Hematopoietic multipotent progenitor cell treated with erythropoietin and hydrocortisone succinate and interleukin-3 and kit ligand, for 6 days (in vitro differentiated cells): Measurements from ENCODE around the gene TRNP1.
"Not testable (repeated sequence)": the region's sequence is repeated elsewhere in the genome, so short reads cannot be mapped to it uniquely, and the experiment has no call there.

Source experiments
- DNase-seq: peaks from one replicate; pipeline ENCODE4 v3.0.0-alpha.2; 2015

TRNP1 gene

DNA sequence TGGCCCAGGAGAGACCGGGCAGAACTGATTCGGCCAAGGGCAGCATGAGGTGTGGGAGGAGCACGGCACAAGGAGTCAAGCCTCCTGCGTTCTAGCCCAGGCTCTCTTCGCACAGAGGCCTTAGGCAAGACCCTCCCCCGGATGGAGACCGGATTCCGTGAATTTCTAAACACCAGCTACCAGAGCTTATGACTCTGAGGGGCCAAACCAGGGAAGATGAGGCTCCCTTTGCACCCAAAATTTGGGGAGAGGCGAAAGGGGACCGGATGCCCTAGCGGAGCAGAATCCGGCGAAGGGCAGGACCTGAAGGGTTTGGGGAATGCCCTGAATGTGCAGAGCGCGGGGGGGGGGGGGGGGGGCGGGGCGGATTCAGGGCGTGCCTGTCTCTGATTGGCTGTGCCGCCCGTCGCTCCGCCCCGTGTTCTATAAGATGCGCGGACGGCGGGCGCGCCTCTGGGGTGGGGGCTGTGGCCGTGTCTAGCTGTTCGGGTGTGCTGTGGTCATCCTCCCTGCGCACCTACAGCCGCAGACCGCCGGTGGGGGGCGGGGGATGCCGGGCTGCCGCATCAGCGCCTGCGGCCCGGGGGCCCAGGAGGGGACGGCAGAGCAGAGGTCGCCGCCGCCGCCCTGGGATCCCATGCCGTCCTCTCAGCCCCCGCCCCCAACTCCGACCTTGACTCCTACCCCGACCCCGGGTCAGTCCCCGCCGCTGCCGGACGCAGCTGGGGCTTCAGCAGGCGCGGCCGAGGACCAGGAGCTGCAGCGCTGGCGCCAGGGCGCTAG, at the start of gene TRNP1:
TRNP1 (plus strand) TSS at position 456 of the 783 bp plus-strand sequence; CDS start at position 551, 95 bp downstream.
- peak; percentile 81 for DNase-seq

DNA sequence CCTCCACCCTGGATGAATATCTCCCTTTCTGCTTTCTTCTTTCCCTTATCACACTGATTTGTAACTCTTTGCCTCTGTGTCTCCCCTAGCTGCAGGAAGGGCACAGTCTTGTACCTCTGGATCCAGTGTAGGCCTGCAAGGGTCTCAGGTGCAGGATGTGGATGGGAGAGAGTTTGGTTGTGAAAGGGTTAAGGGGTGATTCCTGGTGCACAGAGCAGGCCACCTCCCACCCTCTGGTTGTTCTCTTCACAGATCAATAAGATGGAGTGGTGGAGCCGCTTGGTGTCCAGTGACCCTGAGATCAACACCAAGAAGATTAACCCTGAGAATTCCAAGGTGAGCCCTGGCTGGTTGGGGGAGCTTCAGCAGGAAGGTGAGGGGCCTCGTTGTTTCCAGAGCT, 48.4 kb upstream of the TRNP1 start:
- no peak for DNase-seq

DNA sequence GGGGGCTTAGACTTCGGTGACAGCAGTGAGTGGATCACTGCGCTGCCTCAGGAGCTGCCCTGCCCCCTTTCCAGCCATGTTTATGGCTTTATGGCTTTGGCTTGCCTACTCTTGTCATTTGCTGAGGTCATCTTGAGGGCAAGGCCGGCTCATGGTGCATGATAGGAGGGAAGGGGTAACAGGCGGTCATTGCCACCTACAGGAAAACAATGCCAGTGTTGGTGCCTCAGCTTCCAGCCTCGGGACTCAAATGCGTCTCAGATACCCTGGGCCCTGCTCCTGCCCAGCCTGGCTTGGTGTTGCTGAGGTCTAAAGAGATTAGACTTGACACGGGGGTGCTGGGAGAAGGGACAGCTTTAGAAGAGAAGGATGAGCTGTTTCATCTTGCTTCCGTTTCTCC, 47.8 kb upstream of the TRNP1 start:
- no peak for DNase-seq

- no peak for DNase-seq
These were observed 47.2 kb upstream of the TRNP1 start for GRCh38 chr1:26946270-26946669.

- not testable (repeated sequence) for DNase-seq
These were observed 44.8 kb upstream of the TRNP1 start for GRCh38 chr1:26948725-26949057.

GRCh38 chr1:26949266-26949925, 44.1 kb upstream of the TRNP1 start:
- no peak for DNase-seq

DNA sequence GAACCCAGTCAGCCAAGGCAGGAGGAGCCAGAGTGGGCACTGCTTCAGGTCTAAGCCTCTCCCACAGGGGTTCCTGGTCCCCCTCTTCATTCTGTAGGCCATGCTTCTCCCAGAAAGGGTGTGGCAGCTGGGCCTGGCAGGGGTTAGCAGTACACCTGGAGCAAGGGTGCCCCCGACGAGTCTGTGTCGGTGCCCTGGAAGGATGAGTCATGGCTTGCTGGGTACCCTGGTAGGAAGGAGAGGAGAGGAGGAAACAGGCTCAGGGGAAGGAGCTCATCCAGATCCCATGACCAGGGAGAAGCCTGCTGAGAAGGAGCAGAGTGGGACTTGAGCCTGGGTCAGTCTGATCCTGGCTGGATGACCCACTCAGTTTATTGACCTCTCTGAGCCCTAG, 43.6 kb upstream of the TRNP1 start:
- no peak for DNase-seq

DNA sequence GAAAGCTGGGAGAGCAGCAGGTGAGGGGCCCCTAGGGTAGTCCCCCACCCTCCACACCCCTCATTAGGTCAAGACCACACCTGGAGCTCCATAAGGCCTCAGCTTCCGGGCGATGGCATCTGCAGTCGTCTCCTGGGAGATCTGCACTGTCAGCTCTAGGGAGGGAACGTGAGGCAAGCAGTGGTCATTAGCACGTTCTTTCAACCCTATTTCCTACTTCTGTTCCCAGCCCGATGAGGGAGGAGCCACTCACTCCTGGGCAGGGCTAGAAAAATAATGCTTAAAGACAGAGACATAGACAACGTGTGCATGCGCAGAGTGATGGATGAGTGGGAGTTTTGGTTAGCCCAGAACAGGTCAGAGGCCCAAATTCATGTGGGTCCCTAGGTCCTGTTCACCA, 42.9 kb upstream of the TRNP1 start:
- no peak for DNase-seq

GRCh38 chr1:26951216-26951615, 42.3 kb upstream of the TRNP1 start:
- DNase-seq: no peak

- DNase-seq: peak; percentile 50
These were observed 41.5 kb upstream of the TRNP1 start for GRCh38 chr1:26951821-26952497.

GRCh38 chr1:26953374-26953773, 40.1 kb upstream of the TRNP1 start:
- no peak for DNase-seq

DNA sequence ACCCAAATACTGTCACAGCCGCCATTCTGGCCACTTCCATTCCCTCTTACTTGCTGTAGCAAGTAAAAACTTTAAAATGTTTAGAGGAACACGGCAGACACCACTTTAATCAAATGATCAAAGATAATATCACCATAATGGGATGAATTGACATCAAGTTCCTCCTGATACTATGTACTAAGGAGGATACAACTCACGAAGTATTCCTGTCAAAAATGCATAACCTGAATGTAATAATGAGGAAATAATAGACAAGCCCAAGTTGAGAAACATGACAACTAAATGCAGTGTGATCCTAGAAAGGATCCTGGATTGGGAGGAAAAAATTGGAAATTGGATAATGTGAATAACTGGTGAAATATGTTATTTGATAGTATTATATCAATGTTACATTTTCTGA, 37.2 kb upstream of the TRNP1 start:
- no peak for DNase-seq

DNA sequence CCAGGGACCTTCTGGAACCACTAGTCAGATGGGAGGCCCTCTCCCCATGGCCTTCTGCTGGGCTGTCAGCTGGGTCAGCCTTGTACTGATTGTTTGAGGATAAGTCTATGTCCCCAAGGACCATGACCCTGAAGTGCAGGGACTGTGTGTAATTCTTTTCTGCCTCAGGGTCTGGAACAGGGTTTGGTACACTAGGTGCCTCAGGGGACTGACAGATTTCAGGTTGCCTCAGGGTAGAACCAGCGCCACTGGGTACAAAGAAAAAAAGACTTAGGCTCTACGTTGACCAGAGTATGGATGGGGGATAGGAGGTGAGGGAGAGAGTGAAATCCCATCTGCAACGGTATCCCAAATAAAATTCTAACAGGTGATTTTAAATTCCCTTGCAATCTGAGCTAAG, 36.2 kb upstream of the TRNP1 start:
- no peak for DNase-seq

DNA sequence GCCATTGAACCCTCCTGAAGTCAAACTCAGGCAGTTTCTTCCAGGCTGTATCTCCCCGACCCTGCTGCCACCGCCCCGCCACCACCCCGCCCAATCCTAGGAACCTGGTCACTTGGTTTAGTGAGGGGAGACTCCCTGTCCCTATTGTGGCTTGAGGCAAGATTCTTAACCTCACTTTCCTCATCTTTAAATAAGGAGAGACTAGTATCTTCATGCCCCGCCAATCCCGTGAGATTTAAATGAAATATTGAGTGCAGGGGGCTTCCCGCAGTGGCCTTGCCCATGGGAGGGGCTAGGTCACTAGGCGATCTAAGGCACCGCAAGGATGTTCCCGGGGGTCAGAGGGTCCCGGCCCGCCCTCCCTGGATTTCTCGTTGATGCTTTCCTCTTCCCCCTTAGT, 34.2 kb upstream of the TRNP1 start:
- DNase-seq: no peak

DNA sequence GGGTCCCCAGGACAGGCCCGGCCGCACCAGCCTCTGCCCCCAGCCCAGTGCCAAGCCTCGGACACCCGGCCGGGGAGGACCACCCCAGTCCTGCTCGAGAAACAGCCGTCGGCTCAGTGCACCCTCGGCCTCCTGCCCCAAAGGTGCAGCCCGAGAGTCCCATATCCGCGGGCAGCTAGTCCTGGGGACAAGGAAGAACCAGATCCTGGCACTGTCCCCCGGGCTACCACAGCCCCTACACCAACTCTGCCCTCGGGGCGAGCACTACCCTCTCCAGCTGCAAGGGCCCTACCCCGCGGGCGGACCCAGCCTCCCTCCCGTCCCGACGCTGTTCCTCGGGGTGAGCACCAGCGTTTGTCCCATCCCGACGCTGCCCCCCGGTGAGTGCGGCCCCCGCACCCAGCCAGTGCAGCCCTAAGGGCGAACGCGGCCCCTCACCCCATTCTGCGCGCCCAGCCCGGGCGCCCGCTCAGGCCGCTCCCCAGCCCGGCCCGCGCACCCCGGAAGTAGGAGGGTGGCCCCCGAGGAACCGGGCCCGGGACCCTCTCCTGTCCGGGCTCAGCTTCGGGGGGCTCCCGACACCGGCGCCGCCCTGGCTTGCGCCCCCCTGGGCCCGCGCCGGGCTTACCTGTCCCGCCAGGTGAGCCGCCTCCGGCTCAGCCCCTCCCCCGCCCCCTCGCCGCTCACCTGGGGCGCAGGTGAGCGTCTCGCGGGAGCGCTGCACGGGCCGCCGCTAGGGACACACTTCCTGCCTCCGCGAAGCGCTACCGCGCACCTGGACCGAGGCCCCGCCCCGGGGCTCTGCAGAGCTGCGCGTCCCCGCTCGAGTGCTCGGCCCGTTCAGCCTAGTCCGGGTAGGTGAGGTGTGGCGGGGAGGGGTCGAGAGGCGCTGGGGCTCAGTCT, 33.5 kb upstream of the TRNP1 start, which contains the start of gene KDF1:
KDF1 (minus strand) TSS at position 747 of the 903 bp plus-strand sequence. CDS start 8,088 bp downstream, outside the sequence.
- no peak for DNase-seq

DNA sequence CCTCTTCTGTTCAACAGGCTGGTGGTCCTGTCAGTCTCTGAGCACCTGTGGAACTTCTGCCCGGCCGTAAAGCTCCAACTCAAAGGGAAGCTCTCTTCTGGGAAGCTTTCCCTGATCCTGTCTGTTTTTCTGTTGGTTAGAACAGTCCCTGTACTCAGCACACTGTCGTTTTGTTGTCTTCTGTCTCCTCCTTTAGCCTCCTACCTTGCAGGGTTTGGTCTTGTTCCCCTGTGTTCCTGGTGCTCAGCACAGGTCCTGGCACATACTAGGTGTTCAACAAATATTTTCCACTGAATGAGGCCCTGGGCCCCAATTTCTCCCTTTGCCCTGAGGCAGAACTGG, 32.9 kb upstream of the TRNP1 start:
- no peak for DNase-seq

- no peak for DNase-seq
These were observed 31.7 kb upstream of the TRNP1 start for GRCh38 chr1:26961826-26962225.

GRCh38 chr1:26965213-26965612, 28.3 kb upstream of the TRNP1 start:
- DNase-seq: no peak

DNA sequence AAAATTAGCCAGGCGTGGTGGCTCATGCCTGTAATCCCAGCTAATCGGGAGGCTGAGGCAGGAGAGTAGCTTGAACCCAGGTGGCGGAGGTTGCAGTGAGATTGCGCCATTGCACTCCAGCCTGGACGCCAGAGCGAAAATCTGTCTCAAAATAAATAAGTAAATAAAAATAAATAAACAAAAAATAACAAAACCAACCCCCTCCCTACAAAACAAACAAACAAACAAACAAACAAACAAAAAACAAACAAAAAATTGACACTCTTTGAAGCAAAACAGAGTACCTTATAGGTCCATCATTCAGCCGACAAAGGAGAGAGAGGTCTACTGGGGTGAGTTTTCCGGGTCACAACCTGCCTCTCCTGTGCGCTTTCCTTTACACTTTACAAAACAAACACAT, 27.9 kb upstream of the TRNP1 start:
- DNase-seq: no peak

DNA sequence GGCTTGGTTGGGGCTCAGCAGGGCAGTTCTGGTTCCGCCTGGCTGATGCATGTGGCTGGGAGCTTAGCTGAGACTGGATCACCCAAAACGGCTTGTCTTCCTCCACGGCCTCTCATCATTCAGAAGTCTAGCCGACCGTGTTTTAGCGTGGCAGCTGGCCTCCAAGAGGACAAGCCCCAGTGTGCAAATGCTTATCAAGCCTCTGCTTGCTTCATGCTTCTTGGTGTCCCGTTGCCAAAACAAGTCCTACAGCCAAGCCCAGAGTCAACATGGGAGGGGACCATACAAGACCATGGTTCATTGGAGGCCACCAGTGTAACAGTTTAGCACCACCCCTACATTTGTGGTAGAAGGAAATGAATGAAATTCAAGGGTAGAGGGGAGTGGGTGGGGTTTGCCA, 22.7 kb upstream of the TRNP1 start:
- no peak for DNase-seq

DNA sequence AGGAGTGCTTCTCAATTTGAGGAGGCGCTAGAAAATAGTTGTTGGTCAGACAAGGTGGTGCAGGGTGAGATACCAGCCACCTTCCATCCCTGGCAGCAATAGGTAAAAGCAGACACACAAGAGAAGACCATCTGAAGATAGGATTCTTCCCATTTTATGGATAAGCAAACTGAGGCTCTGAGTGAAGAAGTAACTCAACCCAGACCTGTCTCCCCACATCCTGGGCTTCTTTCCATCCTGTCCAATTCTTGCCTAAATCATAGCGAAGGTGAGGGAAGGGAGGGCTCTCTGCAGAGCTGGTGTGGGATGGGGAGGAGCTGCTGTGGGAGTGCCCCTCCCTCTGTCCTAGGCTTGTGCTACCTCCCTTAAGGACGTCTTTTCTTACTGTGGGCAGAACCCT, 21.9 kb upstream of the TRNP1 start:
- DNase-seq: no peak

- DNase-seq: no peak
These were observed 21.1 kb upstream of the TRNP1 start for GRCh38 chr1:26972390-26972789.

- no peak for DNase-seq
These were observed 20.7 kb upstream of the TRNP1 start for GRCh38 chr1:26972821-26973220.
